Memory B cell (primary cell): Measurements from ENCODE around the gene EPG5.

Experiments used
- ATAC-seq: fragments of 150-1000 bp; cut with Tn5 transposase; 2 replicates; pipeline ENCODE4 v1.10.0; 2021; ENCODE audit warnings: low read depth, mild to moderate bottlenecking, moderate library complexity
- DNase-seq, 2 donors: peaks; one replicate each; pipeline ENCODE4 v3.0.0; 2022; ENCODE audit warnings: low spot score in 2 of 2
- H3K27ac Mint-ChIP-seq: one replicate; pipeline ENCODE4 v1.8.0; 2022; ENCODE audit warnings: mild to moderate bottlenecking, moderate library complexity, mixed read lengths
- H3K27me3 Mint-ChIP-seq: one replicate; pipeline ENCODE4 v1.8.0; 2022; ENCODE audit warnings: mixed read lengths
- H3K36me3 Mint-ChIP-seq: one replicate; pipeline ENCODE4 v1.8.0; 2022; ENCODE audit warnings: mild to moderate bottlenecking, mixed read lengths
- H3K4me1 Mint-ChIP-seq: one replicate; pipeline ENCODE4 v1.8.0; 2022; ENCODE audit warnings: mixed read lengths
- H3K4me3 Mint-ChIP-seq: one replicate; pipeline ENCODE4 v1.8.0; 2022; ENCODE audit warnings: mild to moderate bottlenecking, moderate library complexity, mixed read lengths
- H3K9me3 Mint-ChIP-seq: one replicate; pipeline ENCODE4 v1.8.0; 2022; ENCODE audit warnings: mixed read lengths

EPG5 gene, protein sequence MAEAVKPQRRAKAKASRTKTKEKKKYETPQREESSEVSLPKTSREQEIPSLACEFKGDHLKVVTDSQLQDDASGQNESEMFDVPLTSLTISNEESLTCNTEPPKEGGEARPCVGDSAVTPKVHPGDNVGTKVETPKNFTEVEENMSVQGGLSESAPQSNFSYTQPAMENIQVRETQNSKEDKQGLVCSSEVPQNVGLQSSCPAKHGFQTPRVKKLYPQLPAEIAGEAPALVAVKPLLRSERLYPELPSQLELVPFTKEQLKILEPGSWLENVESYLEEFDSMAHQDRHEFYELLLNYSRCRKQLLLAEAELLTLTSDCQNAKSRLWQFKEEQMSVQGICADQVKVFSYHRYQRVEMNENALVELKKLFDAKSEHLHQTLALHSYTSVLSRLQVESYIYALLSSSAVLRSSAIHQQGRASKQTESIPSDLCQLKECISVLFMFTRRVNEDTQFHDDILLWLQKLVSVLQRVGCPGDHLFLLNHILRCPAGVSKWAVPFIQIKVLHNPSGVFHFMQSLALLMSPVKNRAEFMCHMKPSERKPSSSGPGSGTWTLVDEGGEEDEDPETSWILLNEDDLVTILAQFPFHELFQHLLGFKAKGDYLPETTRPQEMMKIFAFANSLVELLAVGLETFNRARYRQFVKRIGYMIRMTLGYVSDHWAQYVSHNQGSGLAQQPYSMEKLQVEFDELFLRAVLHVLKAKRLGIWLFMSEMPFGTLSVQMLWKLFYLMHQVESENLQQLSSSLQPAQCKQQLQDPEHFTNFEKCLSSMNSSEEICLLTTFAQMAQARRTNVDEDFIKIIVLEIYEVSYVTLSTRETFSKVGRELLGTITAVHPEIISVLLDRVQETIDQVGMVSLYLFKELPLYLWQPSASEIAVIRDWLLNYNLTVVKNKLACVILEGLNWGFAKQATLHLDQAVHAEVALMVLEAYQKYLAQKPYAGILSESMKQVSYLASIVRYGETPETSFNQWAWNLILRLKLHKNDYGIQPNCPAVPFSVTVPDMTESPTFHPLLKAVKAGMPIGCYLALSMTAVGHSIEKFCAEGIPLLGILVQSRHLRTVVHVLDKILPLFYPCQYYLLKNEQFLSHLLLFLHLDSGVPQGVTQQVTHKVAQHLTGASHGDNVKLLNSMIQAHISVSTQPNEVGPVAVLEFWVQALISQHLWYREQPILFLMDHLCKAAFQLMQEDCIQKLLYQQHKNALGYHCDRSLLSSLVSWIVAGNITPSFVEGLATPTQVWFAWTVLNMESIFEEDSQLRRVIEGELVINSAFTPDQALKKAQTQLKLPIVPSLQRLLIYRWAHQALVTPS (N-terminal part only)

GRCh38 chr18:45967007-45967706 is at the start of gene EPG5:
Gene EPG5 (minus strand): TSS chr18:45967329. CDS start chr18:45967239, 90 bp downstream.
- DNase-seq (peak; percentile 81 to 82), ATAC-seq (peak; percentile 96)
- Mint-ChIP-seq H3K9me3 (no peaks in the 10 kb centered on the region), H3K4me1 (peaks cover 28% of the 10 kb centered on the region), H3K27ac (peak within 1 kb of the TSS; percentile 96), H3K27me3 (no peaks in the 10 kb centered on the region), H3K36me3 (peaks cover 12% of the 10 kb centered on the region), H3K4me3 (peak within 1 kb of the TSS; percentile 98)

- Mint-ChIP-seq H3K27ac (no peak overlapping the region), H3K27me3 (peaks cover 4% of the 10 kb centered on the region), H3K4me1 (peaks cover 8% of the 10 kb centered on the region), H3K4me3 (no peak overlapping the region), H3K9me3 (no peaks in the 10 kb centered on the region), H3K36me3 (no peaks in the 10 kb centered on the region)
- DNase-seq: no peak
- ATAC-seq: peak; percentile 44
These were observed 46.5 kb upstream of the EPG5 start for GRCh38 chr18:46013484-46014189.

- Mint-ChIP-seq H3K27ac (no peak overlapping the region), H3K4me1 (peaks cover 8% of the 10 kb centered on the region), H3K27me3 (peaks cover 4% of the 10 kb centered on the region), H3K36me3 (no peaks in the 10 kb centered on the region), H3K9me3 (no peaks in the 10 kb centered on the region), H3K4me3 (no peak overlapping the region)
- ATAC-seq: no peak
- DNase-seq: no peak
These were observed 43.5 kb upstream of the EPG5 start for GRCh38 chr18:46010676-46011075.

GRCh38 chr18:46010050-46010449 is 42.9 kb upstream of the EPG5 start:
- no peaks in the 10 kb centered on the region for H3K36me3 Mint-ChIP-seq
- no peak overlapping the region for H3K4me3 Mint-ChIP-seq
- peaks cover 8% of the 10 kb centered on the region for H3K4me1 Mint-ChIP-seq
- no peak overlapping the region for H3K27ac Mint-ChIP-seq
- ATAC-seq (no peak), DNase-seq (no peak)
- H3K9me3 Mint-ChIP-seq: no peaks in the 10 kb centered on the region
- peaks cover 4% of the 10 kb centered on the region for H3K27me3 Mint-ChIP-seq

- Mint-ChIP-seq H3K27me3 (peaks cover 4% of the 10 kb centered on the region), H3K4me3 (no peak overlapping the region), H3K4me1 (peaks cover 8% of the 10 kb centered on the region), H3K9me3 (no peaks in the 10 kb centered on the region), H3K27ac (no peak overlapping the region), H3K36me3 (no peaks in the 10 kb centered on the region)
- ATAC-seq (peak; percentile 41), DNase-seq (no peak)
These were observed 42.2 kb upstream of the EPG5 start for GRCh38 chr18:46009125-46009840.

DNA sequence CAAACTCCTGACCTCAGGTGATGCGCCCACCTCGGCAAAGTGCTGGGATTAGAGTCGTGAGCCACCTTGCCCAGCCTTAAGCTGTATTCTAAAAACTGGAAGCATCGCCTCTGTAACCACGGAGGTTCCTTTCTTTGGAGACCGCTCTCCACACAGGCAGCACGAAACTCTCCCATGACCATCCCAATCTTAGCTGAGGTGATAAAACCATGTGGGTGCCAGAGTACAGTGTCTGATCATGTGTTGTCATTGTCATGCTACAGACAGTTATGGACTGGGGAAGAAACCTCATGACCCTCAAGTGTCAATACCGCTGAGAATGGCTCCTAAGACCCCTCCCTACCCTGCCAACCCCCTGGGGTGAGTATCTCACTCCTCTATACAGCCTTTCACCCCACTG is 41.4 kb upstream of the EPG5 start:
- no peak overlapping the region for H3K4me3 Mint-ChIP-seq
- H3K4me1 Mint-ChIP-seq: peaks cover 8% of the 10 kb centered on the region

GRCh38 chr18:46007165-46007564 is 40.0 kb upstream of the EPG5 start:
- peaks cover 2% of the 10 kb centered on the region for H3K9me3 Mint-ChIP-seq

More for the DNA sequence above, 41.4 kb upstream of the EPG5 start:
- Mint-ChIP-seq H3K27ac (no peak overlapping the region), H3K27me3 (peaks cover 4% of the 10 kb centered on the region), H3K9me3 (no peaks in the 10 kb centered on the region), H3K36me3 (no peaks in the 10 kb centered on the region)
- no peak for ATAC-seq
- DNase-seq: no peak

DNA sequence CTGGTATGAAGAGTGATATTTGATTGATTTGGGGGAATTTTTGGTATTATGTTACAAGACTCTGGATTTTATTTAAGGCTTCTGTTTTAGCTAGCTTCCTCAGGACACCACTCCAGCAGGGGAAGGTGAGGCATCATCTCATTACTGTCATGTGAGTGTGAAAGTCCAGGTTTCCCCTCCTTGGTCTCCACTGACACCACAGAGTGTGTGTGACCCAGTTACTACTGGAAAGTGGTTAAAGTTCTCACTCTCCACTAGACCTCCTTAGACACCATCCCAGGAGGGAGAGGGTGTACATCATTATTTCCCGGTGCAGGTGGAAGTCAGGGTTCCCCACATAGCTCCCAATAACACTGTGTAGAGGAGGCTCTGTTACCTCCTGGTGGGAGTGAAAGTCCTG is 35.8 kb upstream of the EPG5 start:
- DNase-seq: no peak
- no peak overlapping the region for H3K27ac Mint-ChIP-seq
- H3K9me3 Mint-ChIP-seq: peaks cover 4% of the 10 kb centered on the region

More at GRCh38 chr18:46007165-46007564, 40.0 kb upstream of the EPG5 start:
- Mint-ChIP-seq H3K4me1 (peaks cover 8% of the 10 kb centered on the region), H3K4me3 (no peak overlapping the region), H3K27me3 (peaks cover 4% of the 10 kb centered on the region), H3K27ac (no peak overlapping the region), H3K36me3 (no peaks in the 10 kb centered on the region)
- no peak for ATAC-seq
- no peak for DNase-seq

DNA sequence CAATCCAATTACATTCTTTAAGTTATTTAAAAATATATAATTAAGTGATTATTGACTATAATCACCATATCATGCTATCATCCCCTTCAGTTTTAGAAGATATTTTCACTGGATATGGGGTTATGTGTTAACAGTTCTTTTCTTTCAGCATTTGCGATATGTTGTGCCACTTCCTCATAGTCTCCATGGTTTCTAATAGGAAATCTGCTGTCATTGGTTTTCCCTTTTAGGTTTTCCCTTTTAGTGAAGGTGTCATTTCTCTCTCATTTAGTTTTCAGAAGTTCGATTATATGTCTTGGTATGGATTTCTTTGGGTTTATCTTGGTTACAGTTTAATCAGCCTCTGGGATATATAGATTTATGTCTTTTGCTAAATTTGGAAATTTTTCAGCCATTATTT is 34.8 kb upstream of the EPG5 start:
- peaks cover 4% of the 10 kb centered on the region for H3K9me3 Mint-ChIP-seq
- no peaks in the 10 kb centered on the region for H3K36me3 Mint-ChIP-seq
- H3K27me3 Mint-ChIP-seq: no peaks in the 10 kb centered on the region
- H3K4me3 Mint-ChIP-seq: no peak overlapping the region
- peaks cover 7% of the 10 kb centered on the region for H3K4me1 Mint-ChIP-seq
- DNase-seq (no peak), ATAC-seq (no peak)
- no peak overlapping the region for H3K27ac Mint-ChIP-seq

More for the DNA sequence above, 35.8 kb upstream of the EPG5 start:
- ATAC-seq: no peak
- no peaks in the 10 kb centered on the region for H3K36me3 Mint-ChIP-seq
- H3K4me1 Mint-ChIP-seq: peaks cover 5% of the 10 kb centered on the region
- no peak overlapping the region for H3K4me3 Mint-ChIP-seq
- H3K27me3 Mint-ChIP-seq: no peaks in the 10 kb centered on the region

DNA sequence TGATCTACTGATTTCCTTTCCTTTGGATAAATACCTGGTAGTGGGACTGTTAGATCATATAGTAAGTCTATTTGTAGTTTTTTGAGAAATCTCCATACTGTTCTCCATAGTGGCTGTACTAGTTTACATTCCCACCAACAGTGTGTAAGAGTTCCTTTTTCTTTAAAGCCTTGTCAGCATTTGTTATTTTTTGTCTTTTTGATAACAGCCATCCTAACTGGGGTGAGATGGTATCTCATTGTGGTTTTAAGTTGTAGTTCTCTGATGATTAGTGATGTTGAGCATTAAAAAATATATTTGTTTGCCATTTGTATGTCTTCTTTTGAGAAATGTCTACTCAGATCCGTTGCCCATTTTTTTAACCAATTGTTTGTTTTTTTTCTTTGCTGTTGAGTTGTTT is 33.9 kb upstream of the EPG5 start:
- Mint-ChIP-seq H3K27ac (no peak overlapping the region), H3K27me3 (no peaks in the 10 kb centered on the region), H3K4me3 (no peak overlapping the region), H3K9me3 (peaks cover 4% of the 10 kb centered on the region), H3K36me3 (no peaks in the 10 kb centered on the region), H3K4me1 (peaks cover 7% of the 10 kb centered on the region)
- ATAC-seq (no peak), DNase-seq (no peak)

DNA sequence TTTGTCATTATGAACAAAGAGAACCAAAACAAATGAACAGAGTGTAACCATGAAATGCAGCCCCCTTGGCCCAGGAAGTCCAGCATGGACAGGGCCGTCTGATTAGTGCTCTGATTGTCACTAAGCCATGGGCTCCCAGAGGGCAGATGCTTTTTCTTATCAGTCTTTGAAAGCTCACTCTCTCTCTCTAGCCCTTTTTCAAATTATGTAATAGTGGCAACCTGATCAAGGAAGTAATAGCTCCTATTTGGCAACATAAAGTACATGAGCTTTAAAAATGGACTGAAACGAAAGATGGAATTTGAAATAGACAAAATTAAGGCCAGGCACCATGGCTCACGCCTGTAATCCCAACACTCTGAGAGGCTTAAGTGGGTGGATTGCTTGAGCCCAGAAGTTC is 32.4 kb upstream of the EPG5 start:
- H3K4me1 Mint-ChIP-seq: peaks cover 7% of the 10 kb centered on the region
- no peaks in the 10 kb centered on the region for H3K27me3 Mint-ChIP-seq
- H3K36me3 Mint-ChIP-seq: no peaks in the 10 kb centered on the region
- DNase-seq: no peak
- peaks cover 4% of the 10 kb centered on the region for H3K9me3 Mint-ChIP-seq
- no peak for ATAC-seq
- H3K4me3 Mint-ChIP-seq: no peak overlapping the region
- H3K27ac Mint-ChIP-seq: no peak overlapping the region

GRCh38 chr18:45998244-45998643 is 31.1 kb upstream of the EPG5 start:
- ATAC-seq: no peak
- no peak for DNase-seq
- Mint-ChIP-seq H3K27me3 (no peaks in the 10 kb centered on the region), H3K36me3 (no peaks in the 10 kb centered on the region), H3K9me3 (peaks cover 4% of the 10 kb centered on the region), H3K4me3 (no peak overlapping the region), H3K4me1 (peaks cover 7% of the 10 kb centered on the region), H3K27ac (no peak overlapping the region)
